HG03342 (cell line): ENCODE measurements around the gene TMBIM1.

Experiments
- ATAC-seq: cut with Tn5 transposase; IDR thresholded peaks from one replicate; pipeline ENCODE4 v1.9.1; 2021; ENCODE audit warnings: mild to moderate bottlenecking, moderate library complexity; ENCODE audit not compliant: unreplicated experiment

TMBIM1 gene

GRCh38 chr2:218293715-218294429, 1.6 kb upstream of the TMBIM1 start:
- no peak for ATAC-seq

- no peak for ATAC-seq
These were observed 820 bp downstream of the TMBIM1 start for GRCh38 chr2:218291318-218292047.

- ATAC-seq: peak; percentile 56
These were observed 1.7 kb downstream of the TMBIM1 start for GRCh38 chr2:218290316-218291261.

GRCh38 chr2:218289639-218290315, 2.5 kb downstream of the TMBIM1 start:
- no peak for ATAC-seq

GRCh38 chr2:218286570-218287459, 5.5 kb downstream of the TMBIM1 start:
- ATAC-seq: peak; percentile 66

- no peak for ATAC-seq
These were observed 6.7 kb downstream of the TMBIM1 start for GRCh38 chr2:218285604-218286003.

GRCh38 chr2:218284106-218284811, 8.0 kb downstream of the TMBIM1 start:
- ATAC-seq: peak; percentile 40

GRCh38 chr2:218282173-218282991, 9.9 kb downstream of the TMBIM1 start:
- no peak for ATAC-seq

GRCh38 chr2:218281449-218281848, 10.9 kb downstream of the TMBIM1 start:
- no peak for ATAC-seq

- no peak for ATAC-seq
These were observed 11.9 kb downstream of the TMBIM1 start for GRCh38 chr2:218280260-218280870.

GRCh38 chr2:218278531-218279360, 13.6 kb downstream of the TMBIM1 start:
- ATAC-seq: no peak

- no peak for ATAC-seq
These were observed 14.4 kb downstream of the TMBIM1 start for GRCh38 chr2:218277921-218278320.

GRCh38 chr2:218276986-218277755, 15.1 kb downstream of the TMBIM1 start:
- no peak for ATAC-seq

GRCh38 chr2:218275371-218276072, 16.8 kb downstream of the TMBIM1 start:
- ATAC-seq: no peak

GRCh38 chr2:218274586-218274985, 17.7 kb downstream of the TMBIM1 start:
- no peak for ATAC-seq

- no peak for ATAC-seq
These were observed 18.4 kb downstream of the TMBIM1 start for GRCh38 chr2:218273908-218274249.
